CD4-positive, CD25-positive, alpha-beta regulatory T cell (primary cell): ENCODE data around the gene PHIP. TPM values are rescaled to one million over a fixed set of nuclear protein-coding genes. Genes with fewer than 3 reads are reported as not detected.

ENCODE experiments used
- ATAC-seq, 2 donors: fragments of 150-1000 bp; cut with Tn5 transposase; one replicate each; pipeline ENCODE4 v1.10.0; 2021; ENCODE audit warnings: low read depth in 2 of 2, moderate number of reproducible peaks in 2 of 2, moderate library complexity in 1 of 2
- DNase-seq, 3 donors: peaks; one replicate each; pipeline versions ENCODE4 v3.0.0 to v3.0.0-alpha.2; 2012 to 2022; ENCODE audit warnings: mixed read lengths in 1 of 3
- H3K27ac ChIP-seq: one replicate; pipeline ENCODE4 v1.7.0; 2013; ENCODE audit warnings: mild to moderate bottlenecking, low read length; ENCODE audit not compliant: insufficient read depth, poor library complexity, severe bottlenecking
- H3K27me3 ChIP-seq: one replicate; pipeline ENCODE4 v1.7.0; 2013; ENCODE audit warnings: low read length; ENCODE audit not compliant: control insufficient read depth, insufficient read depth
- H3K36me3 ChIP-seq: one replicate; pipeline ENCODE4 v1.7.0; 2013; ENCODE audit warnings: mild to moderate bottlenecking, low read length, moderate library complexity; ENCODE audit not compliant: control insufficient read depth, insufficient read depth
- H3K4me1 ChIP-seq: 2 replicates; pipeline ENCODE4 v1.7.0; 2013; ENCODE audit warnings: mild to moderate bottlenecking, low read length; ENCODE audit not compliant: insufficient read depth, control insufficient read depth, poor library complexity, severe bottlenecking
- H3K4me3 ChIP-seq: one replicate; pipeline ENCODE4 v1.7.0; 2013; ENCODE audit warnings: low read depth, mild to moderate bottlenecking, low read length, moderate library complexity
- H3K9me3 ChIP-seq, 2 experiments: 1 replicate in 1 of 2; 2 replicates in 1 of 2; pipeline ENCODE4 v1.7.0; 2013; ENCODE audit warnings: low read length in 2 of 2, mild to moderate bottlenecking in 1 of 2, moderate library complexity in 1 of 2; ENCODE audit not compliant: control insufficient read depth in 2 of 2
- H3K27ac Mint-ChIP-seq, 3 donors: one replicate each; pipeline ENCODE4 v1.8.0; 2020 to 2022; ENCODE audit warnings: mild to moderate bottlenecking in 3 of 3, mixed read lengths in 3 of 3, moderate library complexity in 2 of 3
- H3K27me3 Mint-ChIP-seq: one replicate; pipeline ENCODE4 v1.8.0; 2022; ENCODE audit warnings: mild to moderate bottlenecking, mixed read lengths
- H3K36me3 Mint-ChIP-seq: one replicate; pipeline ENCODE4 v1.8.0; 2020; ENCODE audit warnings: mixed read lengths
- H3K4me1 Mint-ChIP-seq, 4 donors: one replicate each; pipeline ENCODE4 v1.8.0; 2020 to 2022; ENCODE audit warnings: mixed read lengths in 4 of 4, mild to moderate bottlenecking in 1 of 4
- H3K4me3 Mint-ChIP-seq, 4 donors: one replicate each; pipeline ENCODE4 v1.8.0; 2020 to 2022; ENCODE audit warnings: mild to moderate bottlenecking in 4 of 4, mixed read lengths in 4 of 4, moderate library complexity in 3 of 4
- H3K9me3 Mint-ChIP-seq, 7 donors: one replicate each; pipeline ENCODE4 v1.8.0; 2020 to 2022; ENCODE audit warnings: mixed read lengths in 7 of 7, mild to moderate bottlenecking in 3 of 7, moderate library complexity in 2 of 7
- polyA plus RNA-seq, 4 donors: library from polyadenylated mRNA; unstranded; fragments of 300-500 nt; fragmentation: Illumina TruSeq; gene quantifications; one replicate each; pipeline ENCODE4 v1.2.3, GENCODE V29; 2021
- total RNA-seq: library from RNA; stranded (reverse); gene quantifications from one replicate; pipeline ENCODE4 v1.2.3, GENCODE V29; 2022

The PHIP gene
- total and polyA plus RNA-seq, 5 donors from 2014 or later, result 12.0 to 57.0 (median 13.7) TPM

GRCh38 chr6:78989191-78989590, 88.9 kb downstream of the PHIP start:
- ATAC-seq, result no peak
- H3K4me3 Mint-ChIP-seq, result no peak overlapping the region
- no peaks in the 10 kb centered on the region for H3K9me3 ChIP-seq
- H3K27ac Mint-ChIP-seq, result no peak overlapping the region
- H3K36me3 ChIP-seq, result peaks cover 90% of the 10 kb centered on the region
- no peak overlapping the region for H3K4me3 ChIP-seq
- no peaks in the 10 kb centered on the region for H3K9me3 Mint-ChIP-seq
- no peaks in the 10 kb centered on the region for H3K4me1 ChIP-seq
- H3K27ac ChIP-seq, result no peak overlapping the region
- H3K27me3 Mint-ChIP-seq, result no peaks in the 10 kb centered on the region
- DNase-seq, result no peak
- H3K27me3 ChIP-seq, result no peaks in the 10 kb centered on the region
- H3K36me3 Mint-ChIP-seq, result peaks cover 48% of the 10 kb centered on the region
- peaks cover 5 to 23% (median 8%) of the 10 kb centered on the region in 4 donors for H3K4me1 Mint-ChIP-seq

GRCh38 chr6:78986161-78986560, 91.9 kb downstream of the PHIP start:
- H3K36me3 Mint-ChIP-seq, result peaks cover 52% of the 10 kb centered on the region

GRCh38 chr6:78984225-78984950, 93.7 kb downstream of the PHIP start:
- Mint-ChIP-seq H3K36me3 (peaks cover 48% of the 10 kb centered on the region), H3K27ac (peak overlapping the region in 1 of 3 donors; percentile 27), H3K27me3 (no peaks in the 10 kb centered on the region), H3K9me3 (peaks cover 0 to 2% (median 0%) of the 10 kb centered on the region in 7 donors), H3K4me3 (no peak overlapping the region), H3K4me1 (peaks cover 6 to 25% (median 17%) of the 10 kb centered on the region in 4 donors)
- Histone ChIP-seq H3K4me1 (no peaks in the 10 kb centered on the region), H3K9me3 (no peaks in the 10 kb centered on the region), H3K36me3 (peaks cover 97% of the 10 kb centered on the region), H3K27ac (no peak overlapping the region), H3K27me3 (no peaks in the 10 kb centered on the region), H3K4me3 (no peak overlapping the region)
- DNase-seq, result no peak
- no peak for ATAC-seq

More at GRCh38 chr6:78986161-78986560, 91.9 kb downstream of the PHIP start:
- DNase-seq, result no peak
- Histone ChIP-seq H3K27me3 (no peaks in the 10 kb centered on the region), H3K4me1 (no peaks in the 10 kb centered on the region), H3K9me3 (no peaks in the 10 kb centered on the region), H3K36me3 (peaks cover 98% of the 10 kb centered on the region), H3K27ac (no peak overlapping the region), H3K4me3 (no peak overlapping the region)
- Mint-ChIP-seq H3K4me1 (peaks cover 9 to 28% (median 18%) of the 10 kb centered on the region in 4 donors), H3K9me3 (peaks cover 0 to 1% (median 0%) of the 10 kb centered on the region in 7 donors), H3K27ac (no peak overlapping the region), H3K4me3 (no peak overlapping the region), H3K27me3 (no peaks in the 10 kb centered on the region)
- ATAC-seq, result no peak

GRCh38 chr6:78967191-78967590, 110.9 kb downstream of the PHIP start:
- DNase-seq (no peak), ATAC-seq (no peak)
- Histone ChIP-seq H3K27me3 (no peaks in the 10 kb centered on the region), H3K36me3 (peaks cover 84% of the 10 kb centered on the region), H3K4me1 (no peaks in the 10 kb centered on the region), H3K9me3 (no peaks in the 10 kb centered on the region), H3K4me3 (no peak overlapping the region), H3K27ac (no peak overlapping the region)
- peaks cover 0 to 4% (median 0%) of the 10 kb centered on the region in 4 donors for H3K4me1 Mint-ChIP-seq
- peaks cover 44% of the 10 kb centered on the region for H3K36me3 Mint-ChIP-seq
- no peak overlapping the region for H3K27ac Mint-ChIP-seq
- no peaks in the 10 kb centered on the region for H3K27me3 Mint-ChIP-seq
- no peaks in the 10 kb centered on the region for H3K9me3 Mint-ChIP-seq
- no peak overlapping the region for H3K4me3 Mint-ChIP-seq

- ATAC-seq (no peak), DNase-seq (no peak)
- no peak overlapping the region for H3K27ac ChIP-seq
- H3K9me3 ChIP-seq, result no peaks in the 10 kb centered on the region
- H3K36me3 ChIP-seq, result peaks cover 91% of the 10 kb centered on the region
- no peaks in the 10 kb centered on the region for H3K27me3 ChIP-seq
- peaks cover 49% of the 10 kb centered on the region for H3K36me3 Mint-ChIP-seq
- no peaks in the 10 kb centered on the region for H3K9me3 Mint-ChIP-seq
- H3K4me1 ChIP-seq, result no peaks in the 10 kb centered on the region
- no peak overlapping the region for H3K27ac Mint-ChIP-seq
- H3K4me1 Mint-ChIP-seq, result peaks cover 0 to 4% (median 0%) of the 10 kb centered on the region in 4 donors
- H3K4me3 Mint-ChIP-seq, result no peak overlapping the region
- H3K27me3 Mint-ChIP-seq, result no peaks in the 10 kb centered on the region
- no peak overlapping the region for H3K4me3 ChIP-seq
Observed at GRCh38 chr6:78966542-78966941, 111.5 kb downstream of the PHIP start.

- DNase-seq (no peak), ATAC-seq (no peak)
- no peak overlapping the region for H3K27ac Mint-ChIP-seq
- Histone ChIP-seq H3K36me3 (peaks cover 87% of the 10 kb centered on the region), H3K9me3 (no peaks in the 10 kb centered on the region), H3K27me3 (no peaks in the 10 kb centered on the region), H3K4me3 (no peak overlapping the region), H3K27ac (no peak overlapping the region), H3K4me1 (no peaks in the 10 kb centered on the region)
- peaks cover 0 to 8% (median 1%) of the 10 kb centered on the region in 4 donors for H3K4me1 Mint-ChIP-seq
- no peaks in the 10 kb centered on the region for H3K9me3 Mint-ChIP-seq
- peaks cover 51% of the 10 kb centered on the region for H3K36me3 Mint-ChIP-seq
- no peaks in the 10 kb centered on the region for H3K27me3 Mint-ChIP-seq
- H3K4me3 Mint-ChIP-seq, result no peak overlapping the region
Observed at GRCh38 chr6:78962448-78962847, 115.6 kb downstream of the PHIP start.

GRCh38 chr6:78954740-78955139, 123.3 kb downstream of the PHIP start:
- no peak for ATAC-seq
- H3K27ac ChIP-seq, result no peak overlapping the region

GRCh38 chr6:78953798-78954197, 124.3 kb downstream of the PHIP start:
- ATAC-seq, result no peak
- Mint-ChIP-seq H3K36me3 (peaks cover 74% of the 10 kb centered on the region), H3K4me3 (peak overlapping the region in 1 of 4 donors; percentile 76)

More at GRCh38 chr6:78954740-78955139, 123.3 kb downstream of the PHIP start:
- Mint-ChIP-seq H3K36me3 (peaks cover 69% of the 10 kb centered on the region), H3K4me3 (no peak overlapping the region), H3K27ac (no peak overlapping the region), H3K27me3 (no peaks in the 10 kb centered on the region), H3K4me1 (peaks cover 0 to 15% (median 4%) of the 10 kb centered on the region in 4 donors), H3K9me3 (peaks cover 4 to 15% (median 6%) of the 10 kb centered on the region in 7 donors)
- DNase-seq, result no peak
- Histone ChIP-seq H3K4me3 (no peak overlapping the region), H3K27me3 (no peaks in the 10 kb centered on the region), H3K36me3 (peaks cover 86% of the 10 kb centered on the region), H3K4me1 (no peaks in the 10 kb centered on the region), H3K9me3 (peaks cover 1 to 5% of the 10 kb centered on the region in 2 experiments)

More at GRCh38 chr6:78953798-78954197, 124.3 kb downstream of the PHIP start:
- no peaks in the 10 kb centered on the region for H3K27me3 ChIP-seq
- Mint-ChIP-seq H3K27me3 (no peaks in the 10 kb centered on the region), H3K9me3 (peaks cover 4 to 24% (median 6%) of the 10 kb centered on the region in 7 donors), H3K4me1 (peaks cover 0 to 11% (median 4%) of the 10 kb centered on the region in 4 donors), H3K27ac (no peak overlapping the region)
- H3K4me3 ChIP-seq, result no peak overlapping the region
- DNase-seq, result no peak
- no peaks in the 10 kb centered on the region for H3K4me1 ChIP-seq
- H3K36me3 ChIP-seq, result peaks cover 86% of the 10 kb centered on the region
- no peak overlapping the region for H3K27ac ChIP-seq
- H3K9me3 ChIP-seq, result peaks cover 10 to 12% of the 10 kb centered on the region in 2 experiments
